Suprapubic skin (tissue), 4 donors: ENCODE data around the gene FOSL1. TPM values are rescaled to one million over a fixed set of nuclear protein-coding genes. Genes with fewer than 3 reads are reported as not detected.

ENCODE experiments used
- DNase-seq, 2 donors: peaks; one replicate each; pipeline ENCODE4 v3.0.0-alpha.2; 2019; ENCODE audit warnings: low spot score in 2 of 2
- H3K27ac ChIP-seq: fragments of 200-600 bp; sonication (generic); one replicate; pipeline ENCODE4 v1.5.1; 2019
- H3K27me3 ChIP-seq: fragments of 200-600 bp; sonication (generic); one replicate; pipeline ENCODE4 v1.5.1; 2019
- H3K36me3 ChIP-seq: fragments of 200-600 bp; sonication (generic); one replicate; pipeline ENCODE4 v1.5.1; 2019
- H3K4me1 ChIP-seq: fragments of 200-600 bp; sonication (generic); one replicate; pipeline ENCODE4 v1.5.1; 2019
- H3K4me3 ChIP-seq: fragments of 200-600 bp; sonication (generic); one replicate; pipeline ENCODE4 v1.5.1; 2019; ENCODE audit warnings: mild to moderate bottlenecking
- H3K9me3 ChIP-seq: fragments of 200-600 bp; sonication (generic); one replicate; pipeline ENCODE4 v1.5.1; 2019
- EP300 ChIP-seq: sonication (generic); formaldehyde crosslinking; IDR thresholded peaks from one replicate; pipeline ENCODE4 v1.6.1; 2017; ENCODE audit warnings: antibody characterized with exemption
- POLR2A ChIP-seq, 2 donors: fragments of 450-650 bp; IDR thresholded peaks; one replicate each; pipeline ENCODE4 v1.6.1; 2017; ENCODE audit warnings: antibody characterized with exemption in 2 of 2, mild to moderate bottlenecking in 2 of 2, moderate library complexity in 2 of 2
- POLR2AphosphoS5 ChIP-seq, 3 donors: sonication (generic); formaldehyde crosslinking; IDR thresholded peaks; one replicate each; pipeline ENCODE4 v1.6.1; 2017; ENCODE audit warnings: antibody characterized with exemption in 3 of 3
- WGBS: methylation state at CpG from one replicate; pipeline ENCODE4 v1.1.5; 2018; 5-methylcytosine and 5-hydroxymethylcytosine counted together
- total RNA-seq, 4 donors: library from RNA; depleted of rRNA; stranded (reverse); fragments of >200 nt; gene quantifications; one replicate each; pipeline ENCODE4 v1.1.0, GENCODE V29; 2016
- TF ChIP-seq, protein P1 (sequence below), 2 donors: fragments of 200-600 bp in 1 of 2; fragments of 450-650 bp in 1 of 2; sonication (generic) in 1 of 2; IDR thresholded peaks; one replicate each; pipeline ENCODE4 v1.5.1; 2016 to 2019; ENCODE audit warnings: antibody characterized with exemption in 2 of 2, mild to moderate bottlenecking in 1 of 2, moderate library complexity in 1 of 2

The FOSL1 gene
- total RNA-seq, 4 donors from 2014 or later, result 5.0 to 118 (median 28.9) TPM

DNA sequence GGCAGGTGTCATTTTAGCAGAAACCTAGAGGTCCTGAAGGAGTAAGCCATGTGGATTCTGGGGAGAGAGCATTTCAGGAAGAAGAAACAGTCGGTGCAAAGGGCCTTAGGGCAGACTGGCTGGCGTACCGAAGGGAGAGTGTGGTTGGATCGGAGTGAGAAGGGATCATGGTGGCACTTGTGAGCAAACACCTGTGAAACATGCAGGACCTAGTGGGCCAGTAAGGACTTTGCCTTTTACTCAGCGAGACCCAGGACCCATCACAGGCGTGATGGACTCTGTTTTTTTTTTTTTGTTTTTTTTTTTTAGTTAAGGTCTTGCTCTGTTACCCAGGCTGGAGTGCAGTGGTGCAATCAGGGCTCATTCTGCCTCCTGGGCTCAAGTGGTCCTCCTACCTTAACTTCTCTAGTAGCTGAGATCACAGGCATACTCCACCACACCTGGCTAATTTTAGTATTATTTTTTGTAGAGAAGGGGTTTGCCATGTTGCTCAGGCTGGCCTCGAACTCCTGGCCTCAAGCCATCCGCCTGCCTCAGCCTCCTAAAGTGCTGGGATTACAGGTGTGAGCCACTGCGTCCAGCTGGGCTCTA is 41.6 kb upstream of the FOSL1 start:
- DNase-seq, result no peak
- TF ChIP-seq POLR2A (IDR thresholded peaks at IDR 0.05) (no peak), EP300 (no peak), POLR2AphosphoS5 (IDR thresholded peaks at IDR 0.05) (no peak)
- TF ChIP-seq, protein P1, sequence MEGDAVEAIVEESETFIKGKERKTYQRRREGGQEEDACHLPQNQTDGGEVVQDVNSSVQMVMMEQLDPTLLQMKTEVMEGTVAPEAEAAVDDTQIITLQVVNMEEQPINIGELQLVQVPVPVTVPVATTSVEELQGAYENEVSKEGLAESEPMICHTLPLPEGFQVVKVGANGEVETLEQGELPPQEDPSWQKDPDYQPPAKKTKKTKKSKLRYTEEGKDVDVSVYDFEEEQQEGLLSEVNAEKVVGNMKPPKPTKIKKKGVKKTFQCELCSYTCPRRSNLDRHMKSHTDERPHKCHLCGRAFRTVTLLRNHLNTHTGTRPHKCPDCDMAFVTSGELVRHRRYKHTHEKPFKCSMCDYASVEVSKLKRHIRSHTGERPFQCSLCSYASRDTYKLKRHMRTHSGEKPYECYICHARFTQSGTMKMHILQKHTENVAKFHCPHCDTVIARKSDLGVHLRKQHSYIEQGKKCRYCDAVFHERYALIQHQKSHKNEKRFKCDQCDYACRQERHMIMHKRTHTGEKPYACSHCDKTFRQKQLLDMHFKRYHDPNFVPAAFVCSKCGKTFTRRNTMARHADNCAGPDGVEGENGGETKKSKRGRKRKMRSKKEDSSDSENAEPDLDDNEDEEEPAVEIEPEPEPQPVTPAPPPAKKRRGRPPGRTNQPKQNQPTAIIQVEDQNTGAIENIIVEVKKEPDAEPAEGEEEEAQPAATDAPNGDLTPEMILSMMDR (IDR thresholded peaks at IDR 0.05), result no peak
- Histone ChIP-seq H3K27me3 (no peaks in the 10 kb centered on the region), H3K36me3 (no peaks in the 10 kb centered on the region), H3K4me1 (no peaks in the 10 kb centered on the region), H3K9me3 (no peaks in the 10 kb centered on the region), H3K4me3 (no peak overlapping the region), H3K27ac (no peak overlapping the region)
- 70% methylated on average over 9 of the region's 9 CpGs for WGBS

DNA sequence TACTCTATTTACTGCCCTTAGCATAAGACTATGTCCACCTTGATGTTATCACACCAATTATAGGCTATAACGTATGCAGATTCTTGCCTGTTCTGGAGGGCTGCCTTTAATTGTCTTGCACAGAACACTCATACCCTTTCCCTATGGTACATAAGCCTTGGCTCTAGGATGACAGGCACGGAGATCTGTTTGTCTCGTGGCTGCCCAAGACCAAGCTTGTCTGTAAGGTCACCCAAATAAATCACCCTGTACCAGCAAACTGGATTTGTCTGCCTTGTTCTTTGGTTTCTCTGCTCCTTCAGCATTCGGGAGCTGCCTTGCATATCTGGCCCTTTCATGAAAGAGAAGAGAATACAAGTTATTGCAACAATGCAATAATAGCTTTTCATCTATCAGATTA is 37.6 kb upstream of the FOSL1 start:
- H3K27me3 ChIP-seq, result no peaks in the 10 kb centered on the region
- no peak overlapping the region for H3K4me3 ChIP-seq
- 66% methylated on average over 4 of the region's 4 CpGs for WGBS
- no peaks in the 10 kb centered on the region for H3K4me1 ChIP-seq
- H3K36me3 ChIP-seq, result no peaks in the 10 kb centered on the region
- no peaks in the 10 kb centered on the region for H3K9me3 ChIP-seq
- no peak overlapping the region for H3K27ac ChIP-seq
- DNase-seq, result no peak
- no peak for TF ChIP-seq EP300
- TF ChIP-seq POLR2A (IDR thresholded peaks at IDR 0.05), result no peak
- TF ChIP-seq, protein P1 (IDR thresholded peaks at IDR 0.05), result no peak

DNA sequence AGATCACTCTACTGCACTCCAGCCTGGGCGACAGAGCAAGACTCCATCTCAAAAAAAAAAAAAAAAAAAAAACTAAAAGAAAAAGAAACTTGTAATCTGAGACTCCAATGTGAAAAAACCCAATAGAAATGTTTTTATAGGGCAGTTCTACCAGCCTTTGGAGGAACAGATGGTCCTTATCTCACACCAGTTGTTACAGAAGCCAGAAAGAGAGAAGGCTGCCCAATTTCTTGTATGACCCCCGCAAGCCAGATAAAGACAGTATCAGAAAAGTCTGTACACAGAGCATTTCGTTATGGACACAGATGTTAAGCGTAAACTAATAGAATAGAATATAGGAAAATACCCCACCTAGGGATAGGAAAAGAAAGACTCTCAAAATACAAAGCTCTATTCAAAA is 33.8 kb upstream of the FOSL1 start:
- Histone ChIP-seq H3K9me3 (no peaks in the 10 kb centered on the region), H3K27ac (no peak overlapping the region), H3K36me3 (no peaks in the 10 kb centered on the region)

DNA sequence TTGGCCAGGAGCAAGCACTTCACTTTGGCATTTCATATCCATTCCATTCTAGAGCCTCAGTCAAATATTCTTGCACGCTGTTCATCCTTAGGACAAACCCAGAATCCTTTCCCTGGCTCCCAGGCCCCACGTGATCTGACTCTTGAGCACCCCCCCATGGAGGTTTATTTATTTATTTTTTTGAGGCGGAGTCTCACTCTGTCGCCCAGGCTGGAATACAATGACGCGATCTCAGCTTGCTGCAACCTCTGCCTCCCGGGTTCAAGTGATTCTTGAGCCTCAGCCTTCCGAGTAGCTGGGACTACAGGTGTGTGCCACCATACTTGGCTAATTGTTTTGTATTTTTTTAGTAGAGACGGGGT is 32.4 kb upstream of the FOSL1 start:
- DNase-seq, result no peak
- WGBS, result 41% methylated on average over 9 of the region's 9 CpGs
- Histone ChIP-seq H3K36me3 (no peaks in the 10 kb centered on the region), H3K27me3 (no peaks in the 10 kb centered on the region), H3K9me3 (no peaks in the 10 kb centered on the region), H3K4me1 (no peaks in the 10 kb centered on the region), H3K27ac (no peak overlapping the region), H3K4me3 (no peak overlapping the region)
- TF ChIP-seq POLR2A (IDR thresholded peaks at IDR 0.05) (no peak), EP300 (no peak), POLR2AphosphoS5 (IDR thresholded peaks at IDR 0.05) (no peak)
- TF ChIP-seq, protein P1 (IDR thresholded peaks at IDR 0.05), result no peak

More for the DNA sequence above, 33.8 kb upstream of the FOSL1 start:
- Histone ChIP-seq H3K27me3 (no peaks in the 10 kb centered on the region), H3K4me3 (no peak overlapping the region), H3K4me1 (no peaks in the 10 kb centered on the region)
- 76% methylated on average over 4 of the region's 4 CpGs for WGBS
- no peak for DNase-seq
- TF ChIP-seq POLR2A (IDR thresholded peaks at IDR 0.05), result no peak
- TF ChIP-seq, protein P1 (IDR thresholded peaks at IDR 0.05), result no peak
- TF ChIP-seq POLR2AphosphoS5 (IDR thresholded peaks at IDR 0.05), result no peak
- TF ChIP-seq EP300, result no peak

DNA sequence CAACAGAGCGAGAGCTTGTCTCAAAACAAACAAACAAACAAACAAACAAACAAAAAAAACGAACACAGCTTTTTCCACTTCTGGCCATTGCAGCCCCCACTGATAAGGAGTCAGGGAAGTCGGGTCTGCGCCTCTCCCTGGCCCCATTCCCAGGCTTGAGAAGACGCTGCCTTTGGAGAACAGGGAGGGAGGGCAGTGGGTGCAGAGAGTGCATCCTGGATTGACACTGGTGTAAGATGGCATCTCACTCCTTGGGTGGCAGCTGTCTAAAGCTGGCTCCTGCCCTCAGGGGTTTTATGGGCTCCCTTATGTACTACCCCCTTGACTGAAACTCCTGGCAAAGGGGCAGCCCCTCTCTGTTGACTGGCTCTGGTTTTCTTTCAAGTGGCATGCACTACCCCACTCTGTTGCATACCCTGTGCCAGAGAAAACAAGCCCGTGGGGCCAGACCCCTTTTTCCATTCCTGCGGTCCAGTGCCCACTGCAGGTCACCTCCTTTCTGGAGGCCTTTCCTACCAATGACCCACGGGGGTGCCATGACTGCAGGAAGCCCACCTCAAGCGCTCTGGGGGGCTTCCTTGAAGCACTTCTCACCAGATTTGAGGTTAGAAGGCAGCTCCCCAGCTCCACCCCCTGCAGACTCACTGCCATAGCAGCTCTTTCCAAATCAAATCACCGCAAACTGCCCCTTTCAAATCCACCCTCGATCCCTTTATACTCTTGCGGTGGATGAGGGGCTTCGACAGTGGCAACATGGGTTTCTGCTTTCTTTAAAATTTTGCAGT is 31.8 kb upstream of the FOSL1 start:
- no peaks in the 10 kb centered on the region for H3K27me3 ChIP-seq
- WGBS, result 67% methylated on average over 13 of the region's 13 CpGs
- H3K36me3 ChIP-seq, result no peaks in the 10 kb centered on the region
- no peaks in the 10 kb centered on the region for H3K9me3 ChIP-seq
- no peak for DNase-seq
- H3K27ac ChIP-seq, result no peak overlapping the region
- H3K4me3 ChIP-seq, result no peak overlapping the region
- no peaks in the 10 kb centered on the region for H3K4me1 ChIP-seq
- no peak for TF ChIP-seq EP300
- no peak for TF ChIP-seq POLR2AphosphoS5 (IDR thresholded peaks at IDR 0.05)
- no peak for TF ChIP-seq POLR2A (IDR thresholded peaks at IDR 0.05)
- TF ChIP-seq, protein P1 (IDR thresholded peaks at IDR 0.05), result no peak
